GM21619 (cell line): ENCODE results near the gene PCNP.
A peak's percentile ranks its signal among the peaks of the same experiment; 100 is the strongest.
"Not testable (repeated sequence)": the region's sequence is repeated elsewhere in the genome, so short reads cannot be mapped to it uniquely, and the experiment has no call there.

ENCODE experiments used
- ATAC-seq: cut with Tn5 transposase; IDR thresholded peaks from one replicate; pipeline ENCODE4 v1.9.1; 2021; ENCODE audit not compliant: unreplicated experiment

Gene PCNP

GRCh38 chr3:101573449-101574387 lies at the start of gene PCNP:
Gene PCNP (plus strand): TSS chr3:101574180. CDS start chr3:101574216, 36 bp downstream.
- ATAC-seq = peak; percentile 83

- ATAC-seq = no peak
Observed at GRCh38 chr3:101527441-101527840, 46.5 kb upstream of the PCNP start.

- ATAC-seq = no peak
Observed at GRCh38 chr3:101527906-101528305, 46.1 kb upstream of the PCNP start.

GRCh38 chr3:101529816-101530685 lies 43.9 kb upstream of the PCNP start:
- no peak for ATAC-seq

GRCh38 chr3:101530686-101531047 lies 43.3 kb upstream of the PCNP start:
- no peak for ATAC-seq

GRCh38 chr3:101531473-101532086 lies 42.4 kb upstream of the PCNP start:
- no peak for ATAC-seq

- no peak for ATAC-seq
Observed at GRCh38 chr3:101532783-101533602, 41.0 kb upstream of the PCNP start.

- no peak for ATAC-seq
Observed at GRCh38 chr3:101533603-101533968, 40.4 kb upstream of the PCNP start.

- ATAC-seq = no peak
Observed at GRCh38 chr3:101535221-101535620, 38.8 kb upstream of the PCNP start.

- no peak for ATAC-seq
Observed at GRCh38 chr3:101536266-101536665, 37.7 kb upstream of the PCNP start.

GRCh38 chr3:101536955-101537354 lies 37.0 kb upstream of the PCNP start:
- not testable (repeated sequence) for ATAC-seq

GRCh38 chr3:101542957-101543356 lies 31.0 kb upstream of the PCNP start:
- ATAC-seq = no peak

GRCh38 chr3:101544161-101544850 lies 29.7 kb upstream of the PCNP start:
- ATAC-seq = no peak

GRCh38 chr3:101548527-101549105 lies 25.4 kb upstream of the PCNP start:
- ATAC-seq = no peak

GRCh38 chr3:101549473-101549872 lies 24.5 kb upstream of the PCNP start:
- ATAC-seq = no peak

GRCh38 chr3:101551359-101552081 lies 22.5 kb upstream of the PCNP start:
- not testable (repeated sequence) for ATAC-seq

GRCh38 chr3:101553381-101553780 lies 20.6 kb upstream of the PCNP start:
- ATAC-seq = not testable (repeated sequence)

GRCh38 chr3:101556064-101556463 lies 17.9 kb upstream of the PCNP start:
- no peak for ATAC-seq
